HepG2 (cell line): Measurements from ENCODE around the gene MOCS2. TPM values are rescaled to one million over a fixed set of nuclear protein-coding genes. Genes with fewer than 3 reads are reported as not detected.

ENCODE experiments used
- ASH2L ChIP-seq: fragments of 300-600, 200-600 bp; sonication (generic); IDR thresholded peaks from 2 replicates; pipeline ENCODE4 v1.7.0; 2017; ENCODE audit warnings: low read depth, mild to moderate bottlenecking, moderate library complexity, mixed read lengths, low read length; ENCODE audit not compliant: insufficient read length
- CEBPB ChIP-seq: IDR thresholded peaks from 2 replicates; pipeline ENCODE4 v1.6.1; 2011; ENCODE audit warnings: low read depth, low read length, improper control_type of control experiment, borderline replicate concordance
- CENPX ChIP-seq: sonication (generic); formaldehyde crosslinking; IDR thresholded peaks from 2 replicates; pipeline ENCODE4 v1.9.0; 2021; ENCODE audit warnings: mild to moderate bottlenecking, missing genetic modification reagents, moderate library complexity
- EHMT2 ChIP-seq: fragments of 200-600 bp; sonication (generic); IDR thresholded peaks from 2 replicates; pipeline ENCODE4 v1.7.0; 2017; ENCODE audit warnings: antibody characterized with exemption, low read depth, low read length, borderline replicate concordance
- HNRNPL ChIP-seq: fragments of 200-400 bp; formaldehyde crosslinking; IDR thresholded peaks from 2 replicates; pipeline ENCODE4 v1.6.1; 2017; ENCODE audit warnings: mild to moderate bottlenecking, low read depth, low read length
- MAFF ChIP-seq: IDR thresholded peaks from 2 replicates; pipeline ENCODE4 v1.6.1; 2011; ENCODE audit warnings: low read depth, low read length, improper control_type of control experiment
- NR2F1 ChIP-seq, 2 experiments: fragments of 450-650 bp in 1 of 2; formaldehyde crosslinking in 1 of 2; IDR thresholded peaks; 2 replicates each; pipeline versions ENCODE4 v1.5.0 to v1.6.1; 2016 to 2020; ENCODE audit warnings: mild to moderate bottlenecking in 1 of 2, missing compliant biosample characterization in 1 of 2, missing genetic modification reagents in 1 of 2, moderate library complexity in 1 of 2
- NR2F6 ChIP-seq, 2 experiments: IDR thresholded peaks; 2 replicates each; pipeline ENCODE4 v1.6.1; 2016; ENCODE audit warnings: antibody characterized with exemption in 1 of 2, mild to moderate bottlenecking in 1 of 2
- RBM39 ChIP-seq: fragments of 200-400 bp; formaldehyde crosslinking; IDR thresholded peaks from one replicate; pipeline ENCODE4 v1.6.1; 2018; ENCODE audit warnings: antibody characterized with exemption, mild to moderate bottlenecking, low read depth, low read length; ENCODE audit not compliant: poor library complexity, severe bottlenecking
- SCMH1 ChIP-seq: sonication (generic); formaldehyde crosslinking; IDR thresholded peaks from 2 replicates; pipeline ENCODE4 v1.9.0; 2021; ENCODE audit warnings: missing genetic modification reagents, mild to moderate bottlenecking, borderline replicate concordance
- SOX13 ChIP-seq, 3 experiments: fragments of 450-650 bp in 1 of 3; sonication (generic) in 1 of 3; formaldehyde crosslinking in 1 of 3; IDR thresholded peaks in 2 of 3; conservative IDR thresholded peaks in 1 of 3; 2 replicates each; pipeline versions ENCODE4 v1.5.0 to v1.6.1; 2016 to 2020; ENCODE audit warnings: antibody characterized with exemption in 1 of 3, mild to moderate bottlenecking in 1 of 3, missing compliant biosample characterization in 1 of 3, missing genetic modification reagents in 1 of 3, moderate library complexity in 1 of 3
- SOX5 ChIP-seq: IDR thresholded peaks from 2 replicates; pipeline ENCODE4 v1.6.1; 2016; ENCODE audit warnings: borderline replicate concordance
- TBL1XR1 ChIP-seq: fragments of 150-350 bp; IDR thresholded peaks from 2 replicates; pipeline ENCODE4 v1.6.1; 2014; ENCODE audit warnings: borderline replicate concordance, low read length; ENCODE audit not compliant: partially characterized antibody
- TSC22D2 ChIP-seq: sonication (generic); formaldehyde crosslinking; IDR thresholded peaks from 2 replicates; pipeline ENCODE4 v1.5.1; 2020; ENCODE audit warnings: missing genetic modification reagents, mild to moderate bottlenecking, borderline replicate concordance
- WIZ ChIP-seq: sonication (generic); formaldehyde crosslinking; IDR thresholded peaks from 2 replicates; pipeline ENCODE4 v1.5.1; 2020; ENCODE audit warnings: mild to moderate bottlenecking, missing genetic modification reagents
- ZNF34 ChIP-seq: sonication (generic); formaldehyde crosslinking; IDR thresholded peaks from 2 replicates; pipeline ENCODE4 v1.4.0; 2020; ENCODE audit warnings: mild to moderate bottlenecking, missing genetic modification reagents, borderline replicate concordance
- ZNF782 ChIP-seq: sonication (generic); formaldehyde crosslinking; IDR thresholded peaks from 2 replicates; pipeline ENCODE4 v1.4.0; 2020; ENCODE audit warnings: missing genetic modification reagents, mild to moderate bottlenecking, borderline replicate concordance
- ZNF792 ChIP-seq: IDR thresholded peaks from 2 replicates; pipeline ENCODE4 v1.6.1; 2016
- polyA plus RNA-seq, 8 experiments: library from polyadenylated mRNA; depleted of rRNA in 3 of 8; stranded (reverse) in 7 of 8; unstranded in 1 of 8; fragments of >200 nt; fragmentation: Illumina TruSeq in 4 of 8; extraction: Trizol in 4 of 8; gene quantifications; 2 replicates each; pipeline versions ENCODE4 v1.2.1 to v1.2.3, GENCODE V29; 2011 to 2016; ENCODE audit warnings: low read depth in 4 of 8, missing spikeins in 1 of 8, mixed read lengths in 1 of 8; ENCODE audit not compliant: insufficient read depth in 1 of 8
- total RNA-seq, 5 experiments: library from RNA; depleted of rRNA; stranded (reverse); fragments of >200 nt; fragmentation: Illumina TruSeq; extraction: Trizol; gene quantifications; 2 replicates each; pipeline ENCODE4 v1.2.3, GENCODE V29; 2016; ENCODE audit warnings: low read depth in 1 of 5
- TF ChIP-seq, protein P1 (sequence below): sonication (generic); formaldehyde crosslinking; IDR thresholded peaks from 2 replicates; pipeline ENCODE4 v1.5.0; 2020; ENCODE audit warnings: mild to moderate bottlenecking, missing genetic modification reagents, borderline replicate concordance
- TF ChIP-seq, protein P2 (sequence below): IDR thresholded peaks from 2 replicates; pipeline ENCODE4 v1.6.1; 2012; ENCODE audit warnings: inconsistent platforms
- TF ChIP-seq, protein P3 (sequence below): sonication (generic); formaldehyde crosslinking; IDR thresholded peaks from 2 replicates; pipeline ENCODE4 v1.5.0; 2020; ENCODE audit warnings: mild to moderate bottlenecking, missing genetic modification reagents, borderline replicate concordance
- TF ChIP-seq, protein P4 (sequence below): sonication (generic); formaldehyde crosslinking; IDR thresholded peaks from 2 replicates; pipeline ENCODE4 v1.4.0; 2020; ENCODE audit warnings: missing genetic modification reagents

The MOCS2 gene
- total and polyA plus RNA-seq, 2 of the 13 experiments (the other 11 are each of a cell fraction or from before 2014, with no cell fraction given) = 19.2 to 41.9 TPM

DNA sequence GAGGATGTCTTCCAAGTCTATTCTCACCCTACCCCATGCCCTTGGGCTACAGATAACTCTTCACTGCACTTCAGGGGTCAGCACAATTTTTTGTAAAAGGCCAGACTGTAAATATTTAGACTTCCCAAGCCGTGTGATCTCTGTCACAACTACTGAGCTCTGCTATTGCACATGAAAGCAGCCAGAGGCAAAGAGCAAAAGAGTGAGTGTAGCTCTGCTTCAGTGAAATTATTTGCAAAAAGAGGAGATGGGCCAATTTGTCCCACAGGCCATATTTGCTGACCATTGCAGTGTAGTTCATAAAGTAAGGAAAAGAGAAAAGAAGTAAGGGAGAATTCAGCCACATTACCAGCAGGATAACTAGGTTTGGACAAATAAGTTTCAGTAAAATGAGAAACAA lies 7.0 kb upstream of the MOCS2 start (continued):
- TF ChIP-seq RBM39 = no peak
- 0 out of 2 replicates have a peak, but pooled peaks have one; percentile 40 for TF ChIP-seq SOX5 (CRISPR knock-in tag)
- no peak for TF ChIP-seq ASH2L
- TF ChIP-seq, protein P1, sequence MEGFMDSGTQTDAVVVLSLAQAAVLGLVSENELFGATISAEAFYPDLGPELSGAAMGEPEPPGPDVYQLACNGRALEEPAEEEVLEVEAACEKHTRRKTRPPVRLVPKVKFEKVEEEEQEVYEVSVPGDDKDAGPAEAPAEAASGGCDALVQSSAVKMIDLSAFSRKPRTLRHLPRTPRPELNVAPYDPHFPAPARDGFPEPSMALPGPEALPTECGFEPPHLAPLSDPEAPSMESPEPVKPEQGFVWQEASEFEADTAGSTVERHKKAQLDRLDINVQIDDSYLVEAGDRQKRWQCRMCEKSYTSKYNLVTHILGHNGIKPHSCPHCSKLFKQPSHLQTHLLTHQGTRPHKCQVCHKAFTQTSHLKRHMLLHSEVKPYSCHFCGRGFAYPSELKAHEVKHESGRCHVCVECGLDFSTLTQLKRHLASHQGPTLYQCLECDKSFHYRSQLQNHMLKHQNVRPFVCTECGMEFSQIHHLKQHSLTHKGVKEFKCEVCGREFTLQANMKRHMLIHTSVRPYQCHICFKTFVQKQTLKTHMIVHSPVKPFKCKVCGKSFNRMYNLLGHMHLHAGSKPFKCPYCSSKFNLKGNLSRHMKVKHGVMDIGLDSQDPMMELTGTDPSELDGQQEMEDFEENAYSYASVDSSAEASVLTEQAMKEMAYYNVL (CRISPR knock-in tag) = no peak
- TF ChIP-seq ZNF782 (CRISPR knock-in tag) = no peak
- TF ChIP-seq NR2F6 (IDR thresholded peaks at IDR 0.05) = peak; percentile 77
- peak; percentile 45; the same call in 1 of the 2 replicates for TF ChIP-seq NR2F6 (CRISPR knock-in tag; IDR thresholded peaks at IDR 0.05)
- TF ChIP-seq, protein P2, sequence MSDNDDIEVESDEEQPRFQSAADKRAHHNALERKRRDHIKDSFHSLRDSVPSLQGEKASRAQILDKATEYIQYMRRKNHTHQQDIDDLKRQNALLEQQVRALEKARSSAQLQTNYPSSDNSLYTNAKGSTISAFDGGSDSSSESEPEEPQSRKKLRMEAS = no peak
- TF ChIP-seq CEBPB = peak; percentile 76; the same call in 1 of the 2 replicates
- no peak for TF ChIP-seq TBL1XR1
- TF ChIP-seq, protein P3, sequence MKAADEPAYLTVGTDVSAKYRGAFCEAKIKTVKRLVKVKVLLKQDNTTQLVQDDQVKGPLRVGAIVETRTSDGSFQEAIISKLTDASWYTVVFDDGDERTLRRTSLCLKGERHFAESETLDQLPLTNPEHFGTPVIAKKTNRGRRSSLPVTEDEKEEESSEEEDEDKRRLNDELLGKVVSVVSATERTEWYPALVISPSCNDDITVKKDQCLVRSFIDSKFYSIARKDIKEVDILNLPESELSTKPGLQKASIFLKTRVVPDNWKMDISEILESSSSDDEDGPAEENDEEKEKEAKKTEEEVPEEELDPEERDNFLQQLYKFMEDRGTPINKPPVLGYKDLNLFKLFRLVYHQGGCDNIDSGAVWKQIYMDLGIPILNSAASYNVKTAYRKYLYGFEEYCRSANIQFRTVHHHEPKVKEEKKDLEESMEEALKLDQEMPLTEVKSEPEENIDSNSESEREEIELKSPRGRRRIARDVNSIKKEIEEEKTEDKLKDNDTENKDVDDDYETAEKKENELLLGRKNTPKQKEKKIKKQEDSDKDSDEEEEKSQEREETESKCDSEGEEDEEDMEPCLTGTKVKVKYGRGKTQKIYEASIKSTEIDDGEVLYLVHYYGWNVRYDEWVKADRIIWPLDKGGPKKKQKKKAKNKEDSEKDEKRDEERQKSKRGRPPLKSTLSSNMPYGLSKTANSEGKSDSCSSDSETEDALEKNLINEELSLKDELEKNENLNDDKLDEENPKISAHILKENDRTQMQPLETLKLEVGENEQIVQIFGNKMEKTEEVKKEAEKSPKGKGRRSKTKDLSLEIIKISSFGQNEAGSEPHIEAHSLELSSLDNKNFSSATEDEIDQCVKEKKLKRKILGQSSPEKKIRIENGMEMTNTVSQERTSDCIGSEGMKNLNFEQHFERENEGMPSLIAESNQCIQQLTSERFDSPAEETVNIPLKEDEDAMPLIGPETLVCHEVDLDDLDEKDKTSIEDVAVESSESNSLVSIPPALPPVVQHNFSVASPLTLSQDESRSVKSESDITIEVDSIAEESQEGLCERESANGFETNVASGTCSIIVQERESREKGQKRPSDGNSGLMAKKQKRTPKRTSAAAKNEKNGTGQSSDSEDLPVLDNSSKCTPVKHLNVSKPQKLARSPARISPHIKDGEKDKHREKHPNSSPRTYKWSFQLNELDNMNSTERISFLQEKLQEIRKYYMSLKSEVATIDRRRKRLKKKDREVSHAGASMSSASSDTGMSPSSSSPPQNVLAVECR (CRISPR knock-in tag) = no peak; the same call in 1 of the 2 replicates
- no peak for TF ChIP-seq NR2F1 (CRISPR knock-in tag; IDR thresholded peaks at IDR 0.05)
- no peak for TF ChIP-seq HNRNPL
- no peak for TF ChIP-seq TSC22D2 (CRISPR knock-in tag)
- no peak for TF ChIP-seq CENPX (CRISPR knock-in tag)
- no peak for TF ChIP-seq ZNF34 (CRISPR knock-in tag)
- no peak for TF ChIP-seq EHMT2
- no peak for TF ChIP-seq ZNF792 (CRISPR knock-in tag)
- TF ChIP-seq, protein P4, sequence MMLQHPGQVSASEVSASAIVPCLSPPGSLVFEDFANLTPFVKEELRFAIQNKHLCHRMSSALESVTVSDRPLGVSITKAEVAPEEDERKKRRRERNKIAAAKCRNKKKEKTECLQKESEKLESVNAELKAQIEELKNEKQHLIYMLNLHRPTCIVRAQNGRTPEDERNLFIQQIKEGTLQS (CRISPR knock-in tag) = no peak
- no peak for TF ChIP-seq SCMH1 (CRISPR knock-in tag)
- no peak for TF ChIP-seq SOX13 (IDR thresholded peaks at IDR 0.05)
- TF ChIP-seq SOX13 (CRISPR knock-in tag; conservative IDR thresholded peaks at IDR 0.05 in 1 of 2, IDR thresholded peaks at IDR 0.05 in 1 of 2) = peak in 1 of 2 experiments; percentile 20; a peak in 1 of 4 replicates
- peak; percentile 44; the same call in 1 of the 2 replicates for TF ChIP-seq MAFF
- TF ChIP-seq WIZ (CRISPR knock-in tag) = no peak
